IMR-90 (cell line): ENCODE measurements around the gene RARRES1. TPM values are rescaled to one million over a fixed set of nuclear protein-coding genes. Genes with fewer than 3 reads are reported as not detected.

Experiments used
- ATAC-seq: fragments of 200-7000 bp; cut with Tn5 transposase; 2 replicates; pipeline ENCODE4 v1.9.1; 2020; ENCODE audit warnings: low read depth, mild to moderate bottlenecking, moderate library complexity
- Bru-seq: library from RNA; stranded (reverse); fragments of 400-500 nt; gene quantifications from one replicate; lab custom pipeline; 2021; lab: Mats Ljungman, UMichigan
- BruChase-seq, 2 experiments: library from RNA; stranded (reverse); fragments of 400-500 nt; gene quantifications; one replicate each; lab custom pipeline; 2021; lab: Mats Ljungman, UMichigan
- BruUV-seq: library from RNA; stranded (reverse); fragments of 400-500 nt; replicated peaks from 2 replicates; lab custom pipeline; 2021; lab: Mats Ljungman, UMichigan
- CTCF ChIA-PET: fragments of 300-600 bp; formaldehyde crosslinking; extraction: SDS; loops from one replicate; lab custom pipeline; 2021; ENCODE audit warnings: antibody characterized with exemption; lab: Yijun Ruan, JAX
- POLR2A ChIA-PET: fragments of 300-600 bp; sonication (Branson Sonifier 250); formaldehyde crosslinking; loops from one replicate; lab custom pipeline; 2022; ENCODE audit warnings: antibody characterized with exemption; ENCODE audit not compliant: unreplicated experiment; lab: Charles Lee
- DNase-seq: peaks from one replicate; pipeline ENCODE4 v3.0.0; 2013
- H2AFZ ChIP-seq: replicated peaks from 2 replicates; pipeline ENCODE3; 2013; ENCODE audit warnings: low read length, mild to moderate bottlenecking; ENCODE audit not compliant: poor library complexity
- H2AK5ac ChIP-seq: 2 replicates; pipeline ENCODE4 v1.6.1; 2013; ENCODE audit warnings: low read depth, low read length, inconsistent platforms
- H2AK9ac ChIP-seq: replicated peaks from 2 replicates; pipeline ENCODE3; 2013; ENCODE audit warnings: mild to moderate bottlenecking, low read depth, low read length, moderate library complexity; ENCODE audit not compliant: poor library complexity
- H2BK120ac ChIP-seq: 2 replicates; pipeline ENCODE4 v1.6.1; 2013; ENCODE audit warnings: low read depth, low read length, inconsistent platforms
- H2BK15ac ChIP-seq: 3 replicates; pipeline ENCODE4 v1.6.1; 2013; ENCODE audit warnings: low read depth, low read length, inconsistent platforms
- H2BK20ac ChIP-seq: 2 replicates; pipeline ENCODE4 v1.6.1; 2013; ENCODE audit warnings: low read depth, mild to moderate bottlenecking, inconsistent platforms, low read length, moderate library complexity
- H2BK5ac ChIP-seq: 2 replicates; pipeline ENCODE4 v1.6.1; 2013; ENCODE audit warnings: mild to moderate bottlenecking, low read depth, low read length, inconsistent platforms; ENCODE audit not compliant: poor library complexity, severe bottlenecking
- H3K14ac ChIP-seq: replicated peaks from 2 replicates; pipeline ENCODE4 v1.6.1; 2013; ENCODE audit warnings: low read depth, low read length, inconsistent platforms
- H3K18ac ChIP-seq: 2 replicates; pipeline ENCODE4 v1.6.1; 2013; ENCODE audit warnings: low read depth, low read length, control low read depth
- H3K23ac ChIP-seq: 2 replicates; pipeline ENCODE4 v1.6.1; 2013; ENCODE audit warnings: low read depth, low read length, inconsistent platforms
- H3K27ac ChIP-seq: 2 replicates; pipeline ENCODE4 v1.5.1; 2013; ENCODE audit warnings: mild to moderate bottlenecking, control low read depth, low read length; ENCODE audit not compliant: insufficient read depth
- H3K27me3 ChIP-seq: 2 replicates; pipeline ENCODE4 v1.6.1; 2013; ENCODE audit warnings: low read length; ENCODE audit not compliant: control insufficient read depth, insufficient read depth
- H3K36me3 ChIP-seq: 2 replicates; pipeline ENCODE4 v1.6.1; 2013; ENCODE audit warnings: low read length, mixed read lengths; ENCODE audit not compliant: control insufficient read depth, insufficient read depth
- H3K4ac ChIP-seq: 2 replicates; pipeline ENCODE4 v1.6.1; 2013; ENCODE audit warnings: low read depth, low read length, inconsistent platforms
- H3K4me1 ChIP-seq: 2 replicates; pipeline ENCODE4 v1.6.1; 2013; ENCODE audit warnings: low read length, mixed read lengths; ENCODE audit not compliant: control insufficient read depth, insufficient read depth
- H3K4me2 ChIP-seq: 2 replicates; pipeline ENCODE4 v1.6.1; 2013; ENCODE audit warnings: low read depth, mild to moderate bottlenecking, control low read depth, low read length, moderate library complexity
- H3K4me3 ChIP-seq: 2 replicates; pipeline ENCODE4 v1.5.1; 2013; ENCODE audit warnings: low read depth, mild to moderate bottlenecking, control low read depth, low read length, moderate library complexity; ENCODE audit not compliant: insufficient read depth
- H3K56ac ChIP-seq: 2 replicates; pipeline ENCODE4 v1.6.1; 2013; ENCODE audit warnings: low read length, inconsistent platforms; ENCODE audit not compliant: insufficient read depth; ENCODE audit errors: extremely low read depth
- H3K79me1 ChIP-seq, 2 experiments: 2 replicates each; pipeline ENCODE4 v1.6.1; 2013; ENCODE audit warnings: low read length in 2 of 2, inconsistent platforms in 1 of 2, low read depth in 1 of 2
- H3K9ac ChIP-seq: 2 replicates; pipeline ENCODE4 v1.6.1; 2013; ENCODE audit warnings: low read depth, low read length, control low read depth
- H3K9me1 ChIP-seq: 2 replicates; pipeline ENCODE4 v1.6.1; 2013; ENCODE audit warnings: low read length, inconsistent platforms; ENCODE audit not compliant: insufficient read depth
- H3K9me3 ChIP-seq: 2 replicates; pipeline ENCODE4 v1.6.1; 2013; ENCODE audit warnings: low read length; ENCODE audit not compliant: control insufficient read depth, insufficient read depth
- H4K20me1 ChIP-seq: 2 replicates; pipeline ENCODE4 v1.6.1; 2013; ENCODE audit warnings: low read length, inconsistent platforms; ENCODE audit not compliant: insufficient read depth
- H4K5ac ChIP-seq: 2 replicates; pipeline ENCODE4 v1.6.1; 2013; ENCODE audit warnings: mild to moderate bottlenecking, low read depth, low read length, control low read depth
- H4K8ac ChIP-seq, 2 experiments: 2 replicates each; pipeline ENCODE4 v1.6.1; 2013; ENCODE audit warnings: low read depth in 2 of 2, low read length in 2 of 2, control low read depth in 1 of 2, inconsistent platforms in 1 of 2
- H4K91ac ChIP-seq: 2 replicates; pipeline ENCODE4 v1.6.1; 2013; ENCODE audit warnings: low read depth, low read length, inconsistent platforms; ENCODE audit not compliant: insufficient read depth
- BHLHE40 ChIP-seq: fragments of 150-350 bp; IDR thresholded peaks from 2 replicates; pipeline ENCODE4 v1.6.1; 2016; ENCODE audit warnings: mild to moderate bottlenecking, low read depth, low read length
- CEBPB ChIP-seq: IDR thresholded peaks from 2 replicates; pipeline ENCODE4 v1.6.1; 2012; ENCODE audit warnings: low read depth, low read length, improper control_type of control experiment
- WGBS, 2 experiments: methylation state at CpG; one replicate each; pipeline versions ENCODE4 v1.1.5 to v1.1.7; 2013; ENCODE audit warnings: missing lambda C conversion rate in 2 of 2; ENCODE audit not compliant: insufficient read length in 1 of 2; ENCODE audit errors: extremely low coverage in 2 of 2; 5-methylcytosine and 5-hydroxymethylcytosine counted together
- dilution Hi-C: fragments of 300-500 bp; cut with HindIII; formaldehyde crosslinking; loops from one replicate; pipeline ENCODE4 v1.14.3; 2018; ENCODE audit warnings: low sequenced_read_pairs; ENCODE audit not compliant: unreplicated experiment
- in situ Hi-C: fragments of 300-500 bp; cut with MboI; formaldehyde crosslinking; loops from 3 replicates; pipeline ENCODE4 v1.14.3; 2019; ENCODE audit warnings: low sequenced_read_pairs, inconsistent platforms, mixed read lengths
- intact Hi-C: fragments of 100-400 bp; cut with micrococcal nuclease; formaldehyde crosslinking; loops from 2 replicates; pipeline ENCODE4 v1.10.0; 2022
- long read RNA-seq: library from polyadenylated mRNA; unstranded; transcript quantifications from one replicate; pipeline ENCODE4 v2.0.0, GENCODE V29; 2021; ENCODE audit not compliant: unreplicated experiment
- polyA plus RNA-seq, 3 experiments: library from polyadenylated mRNA; depleted of rRNA; stranded (reverse); fragments of >200 nt; gene quantifications; 2 replicates each; pipeline ENCODE4 v1.2.3, GENCODE V29; 2012; ENCODE audit warnings: low replicate concordance in 1 of 3
- total RNA-seq: library from RNA; depleted of rRNA; stranded (reverse); fragments of >200 nt; gene quantifications from 2 replicates; pipeline ENCODE4 v1.2.3, GENCODE V29; 2012; rRNA removed
- TF ChIP-seq, protein P1 (sequence below): conservative IDR thresholded peaks from 2 replicates; pipeline ENCODE4 v1.5.1; 2012; ENCODE audit warnings: mild to moderate bottlenecking, low read depth, low read length, improper control_type of control experiment

RARRES1 gene, protein sequence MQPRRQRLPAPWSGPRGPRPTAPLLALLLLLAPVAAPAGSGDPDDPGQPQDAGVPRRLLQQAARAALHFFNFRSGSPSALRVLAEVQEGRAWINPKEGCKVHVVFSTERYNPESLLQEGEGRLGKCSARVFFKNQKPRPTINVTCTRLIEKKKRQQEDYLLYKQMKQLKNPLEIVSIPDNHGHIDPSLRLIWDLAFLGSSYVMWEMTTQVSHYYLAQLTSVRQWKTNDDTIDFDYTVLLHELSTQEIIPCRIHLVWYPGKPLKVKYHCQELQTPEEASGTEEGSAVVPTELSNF
- 0.90 and 1.9 TPM in 2 replicates for total RNA-seq
- 2.6 and 3.0 TPM in 2 replicates for polyA plus RNA-seq (2012; rRNA removed)
- 1.9 and 11.6 TPM in 2 replicates for polyA plus RNA-seq (2012; cell fraction: cytosol; rRNA removed)
- polyA plus RNA-seq (2012; cell fraction: nucleus; rRNA removed; ENCODE audit: low replicate concordance): 3.8 and 4.0 TPM in 2 replicates
- Bru-seq, nascent RNA: percentile 40 among the genes with signal in this experiment
- percentile 42 among the genes with signal in this experiment for BruChase-seq, experiment 1, labeled RNA remaining after a 6-hour chase
- BruChase-seq, experiment 2, labeled RNA remaining after a 2-hour chase: percentile 37 among the genes with signal in this experiment
- long read RNA-seq, transcript RARRES1-201 (6 exons, 1,952 nt): major isoform, 6 of 6 reads
- long read RNA-seq, partial matches to known transcripts: 0 of 6 reads
- long read RNA-seq, other reads (novel, unspliced or antisense): 0 of 6 reads

DNA sequence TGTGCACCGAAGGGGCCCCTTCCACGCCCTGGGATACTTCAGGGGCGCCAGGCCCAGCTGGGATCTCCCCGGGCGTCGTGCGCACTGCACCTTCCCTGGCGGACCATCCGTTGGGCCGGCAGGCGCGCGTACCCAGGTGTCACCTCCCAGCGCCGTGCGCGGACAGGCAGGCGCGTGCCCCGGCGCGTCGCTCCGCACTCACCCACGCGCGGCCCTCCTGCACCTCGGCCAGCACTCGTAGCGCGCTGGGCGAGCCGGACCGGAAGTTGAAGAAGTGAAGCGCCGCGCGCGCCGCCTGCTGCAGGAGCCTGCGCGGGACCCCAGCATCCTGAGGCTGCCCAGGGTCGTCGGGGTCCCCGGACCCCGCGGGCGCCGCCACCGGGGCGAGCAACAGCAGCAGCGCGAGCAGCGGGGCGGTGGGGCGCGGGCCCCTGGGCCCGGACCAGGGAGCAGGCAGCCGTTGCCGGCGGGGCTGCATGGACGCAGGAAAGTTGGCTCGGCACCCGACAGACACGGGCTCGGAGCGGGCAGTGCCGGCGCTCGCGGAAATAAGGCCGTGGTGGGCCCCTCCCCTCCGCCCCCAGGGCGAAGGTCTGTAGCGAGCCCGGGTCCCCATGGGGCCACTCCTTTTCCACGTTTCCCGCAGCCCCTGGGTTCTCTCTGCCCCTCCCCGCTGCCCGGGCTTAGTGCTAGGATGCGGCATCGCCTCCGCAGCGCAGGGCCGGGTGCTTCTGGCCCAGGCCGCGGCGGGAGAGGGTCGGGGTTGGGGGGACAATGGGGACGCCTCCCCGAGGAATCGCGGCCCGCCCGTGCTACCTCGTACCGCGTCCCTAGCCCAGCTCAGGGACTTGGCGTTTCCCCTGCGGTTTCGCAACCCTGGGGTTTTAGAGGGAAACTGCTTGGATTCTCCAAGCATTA lies at the start of gene RARRES1:
TSS of gene RARRES1 (minus strand) at position 520 of the 918 bp plus-strand sequence. CDS start at position 478, 42 bp downstream.
- peak within 1 kb of the TSS; percentile 13; the same call in 1 of the 2 replicates for H2BK20ac ChIP-seq
- peak within 1 kb of the TSS; percentile 33; the same call in 1 of the 2 replicates for H3K14ac ChIP-seq
- H4K8ac ChIP-seq: peak within 1 kb of the TSS; percentile 73 to 80
- peaks cover 18% of the 10 kb centered on the region for H3K4me1 ChIP-seq
- peak within 1 kb of the TSS; percentile 48; the same call in 1 of the 2 replicates for H3K23ac ChIP-seq
- peaks cover 5% of the 10 kb centered on the region in 2 experiments; a peak in 2 of 4 replicates for H3K79me1 ChIP-seq
- H3K36me3 ChIP-seq: peaks cover 3% of the 10 kb centered on the region; the same call in 1 of the 2 replicates
- POLR2A ChIA-PET: no interaction called here
- H2AFZ ChIP-seq: peak within 1 kb of the TSS; percentile 85
- peak within 1 kb of the TSS; percentile 48 for H3K27ac ChIP-seq
- H3K9me1 ChIP-seq: no peaks in the 10 kb centered on the region; the same call in 1 of the 2 replicates
- H2BK120ac ChIP-seq: peak within 1 kb of the TSS; percentile 75
- peak within 1 kb of the TSS; percentile 41 for H3K4ac ChIP-seq
- peaks cover 9% of the 10 kb centered on the region for H3K9me3 ChIP-seq
- TF ChIP-seq CEBPB: peak; percentile 94
- 0 out of 2 replicates have a peak, but pooled peaks have one; percentile 24 for TF ChIP-seq BHLHE40
- TF ChIP-seq, protein P1, sequence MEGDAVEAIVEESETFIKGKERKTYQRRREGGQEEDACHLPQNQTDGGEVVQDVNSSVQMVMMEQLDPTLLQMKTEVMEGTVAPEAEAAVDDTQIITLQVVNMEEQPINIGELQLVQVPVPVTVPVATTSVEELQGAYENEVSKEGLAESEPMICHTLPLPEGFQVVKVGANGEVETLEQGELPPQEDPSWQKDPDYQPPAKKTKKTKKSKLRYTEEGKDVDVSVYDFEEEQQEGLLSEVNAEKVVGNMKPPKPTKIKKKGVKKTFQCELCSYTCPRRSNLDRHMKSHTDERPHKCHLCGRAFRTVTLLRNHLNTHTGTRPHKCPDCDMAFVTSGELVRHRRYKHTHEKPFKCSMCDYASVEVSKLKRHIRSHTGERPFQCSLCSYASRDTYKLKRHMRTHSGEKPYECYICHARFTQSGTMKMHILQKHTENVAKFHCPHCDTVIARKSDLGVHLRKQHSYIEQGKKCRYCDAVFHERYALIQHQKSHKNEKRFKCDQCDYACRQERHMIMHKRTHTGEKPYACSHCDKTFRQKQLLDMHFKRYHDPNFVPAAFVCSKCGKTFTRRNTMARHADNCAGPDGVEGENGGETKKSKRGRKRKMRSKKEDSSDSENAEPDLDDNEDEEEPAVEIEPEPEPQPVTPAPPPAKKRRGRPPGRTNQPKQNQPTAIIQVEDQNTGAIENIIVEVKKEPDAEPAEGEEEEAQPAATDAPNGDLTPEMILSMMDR: no peak
- H3K56ac ChIP-seq: peak within 1 kb of the TSS; percentile 4; the same call in 1 of the 2 replicates
- peak within 1 kb of the TSS; percentile 41 for H2BK5ac ChIP-seq
- peak within 1 kb of the TSS; percentile 70 for H2AK9ac ChIP-seq
- peak within 1 kb of the TSS; percentile 58 for H3K9ac ChIP-seq
- H4K91ac ChIP-seq: peak within 1 kb of the TSS; percentile 48
- peak within 1 kb of the TSS; percentile 14; the same call in 1 of the 3 replicates for H2BK15ac ChIP-seq
- peak within 1 kb of the TSS; percentile 87 for H4K5ac ChIP-seq
- ATAC-seq (peak; percentile 85), DNase-seq (peak; percentile 62)
- no TSS peak for BruUV-seq
- H3K4me2 ChIP-seq: peak within 1 kb of the TSS; percentile 91
- 4% methylated on average over 41 of the region's 101 CpGs; no CpG with 5 or more reads in 1 of the 2 experiments for WGBS, 2 experiments
- peak within 1 kb of the TSS; percentile 44 for H3K4me3 ChIP-seq
- no peaks in the 10 kb centered on the region for H4K20me1 ChIP-seq
- H3K27me3 ChIP-seq: no peaks in the 10 kb centered on the region
- dilution Hi-C loops: no loop called here
- intact Hi-C loops: no loop called here
- CTCF ChIA-PET: no interaction called here
- in situ Hi-C loops: no loop called here
- H2AK5ac ChIP-seq: peak within 1 kb of the TSS; percentile 43
- peak within 1 kb of the TSS; percentile 73 for H3K18ac ChIP-seq
